ENCODE measurements around the gene C5orf58.
"Not testable (repeated sequence)": the region's sequence is repeated elsewhere in the genome, so short reads cannot be mapped to it uniquely, and the experiment has no call there.

Gene C5orf58

GRCh38 chr5:170223906-170224305 is 8.9 kb upstream of the C5orf58 start:
- DNase-seq (ENCODE audit: low read depth) = no peak

- DNase-seq (ENCODE audit: low read depth) = no peak
Measured at GRCh38 chr5:170225326-170226128, 7.3 kb upstream of the C5orf58 start.

GRCh38 chr5:170226129-170226615 is 6.6 kb upstream of the C5orf58 start:
- DNase-seq (ENCODE audit: low read depth) = no peak

- DNase-seq (ENCODE audit: low read depth) = no peak
Measured at GRCh38 chr5:170226661-170227060, 6.1 kb upstream of the C5orf58 start.

GRCh38 chr5:170228762-170229435 is 3.9 kb upstream of the C5orf58 start:
- no peak for DNase-seq (ENCODE audit: low read depth)

GRCh38 chr5:170233358-170233892 is 640 bp downstream of the C5orf58 start:
- DNase-seq (ENCODE audit: low read depth) = no peak

GRCh38 chr5:170235876-170236864 is 3.4 kb downstream of the C5orf58 start:
- no peak for DNase-seq (ENCODE audit: low read depth)

- no peak for DNase-seq (ENCODE audit: low read depth)
Measured at GRCh38 chr5:170238456-170239196, 5.8 kb downstream of the C5orf58 start.

GRCh38 chr5:170245436-170245835 is 12.7 kb downstream of the C5orf58 start:
- DNase-seq (ENCODE audit: low read depth) = not testable (repeated sequence)

GRCh38 chr5:170246126-170246870 is 13.5 kb downstream of the C5orf58 start:
- no peak for DNase-seq (ENCODE audit: low read depth)

- DNase-seq (ENCODE audit: low read depth) = no peak
Measured at GRCh38 chr5:170247363-170247762, 14.6 kb downstream of the C5orf58 start.

- DNase-seq (ENCODE audit: low read depth) = no peak
Measured at GRCh38 chr5:170248172-170248930, 15.6 kb downstream of the C5orf58 start.

- not testable (repeated sequence) for DNase-seq (ENCODE audit: low read depth)
Measured at GRCh38 chr5:170248931-170249227, 16.1 kb downstream of the C5orf58 start.

GRCh38 chr5:170249355-170249754 is 16.6 kb downstream of the C5orf58 start:
- no peak for DNase-seq (ENCODE audit: low read depth)

GRCh38 chr5:170250810-170251317 is 18.1 kb downstream of the C5orf58 start:
- no peak for DNase-seq (ENCODE audit: low read depth)

GRCh38 chr5:170251462-170251861 is 18.7 kb downstream of the C5orf58 start:
- DNase-seq (ENCODE audit: low read depth) = no peak

GRCh38 chr5:170252109-170252508 is 19.3 kb downstream of the C5orf58 start:
- no peak for DNase-seq (ENCODE audit: low read depth)

- DNase-seq (ENCODE audit: low read depth) = no peak
Measured at GRCh38 chr5:170252720-170253350, 20.1 kb downstream of the C5orf58 start.

GRCh38 chr5:170254056-170254455 is 21.3 kb downstream of the C5orf58 start:
- no peak for DNase-seq (ENCODE audit: low read depth)
